Body of pancreas (tissue), 4 donors: ENCODE data around the gene MIA. TPM values are rescaled to one million over a fixed set of nuclear protein-coding genes. Genes with fewer than 3 reads are reported as not detected.
"Not testable (repeated sequence)": the region's sequence is repeated elsewhere in the genome, so short reads cannot be mapped to it uniquely, and the experiment has no call there.

Source experiments
- ATAC-seq: fragments of 150-250 bp; one replicate; pipeline ENCODE4 v1.9.1; 2016
- DNase-seq, 4 donors: peaks; one replicate each; pipeline ENCODE4 v3.0.0-alpha.2; 2019
- H3K27ac ChIP-seq, 4 donors: fragments of 200-600 bp; sonication (generic); 1 replicate in 3 of 4; 2 replicates in 1 of 4; pipeline versions ENCODE4 v1.5.1 to v1.6.1; 2016 to 2019; ENCODE audit warnings: mild to moderate bottlenecking in 1 of 4, mixed read lengths in 1 of 4, moderate library complexity in 1 of 4
- H3K27me3 ChIP-seq, 2 donors: fragments of 200-600 bp; sonication (generic); one replicate each; pipeline ENCODE4 v1.6.0; 2016; ENCODE audit warnings: mild to moderate bottlenecking in 1 of 2
- H3K36me3 ChIP-seq, 2 donors: fragments of 200-600 bp; sonication (generic); replicated peaks in 1 of 2; 2 replicates each; pipeline ENCODE4 v1.5.1; 2016; ENCODE audit warnings: low read depth in 2 of 2; ENCODE audit not compliant: insufficient read depth in 1 of 2
- H3K4me1 ChIP-seq: fragments of 200-600 bp; sonication (generic); one replicate; pipeline ENCODE4 v1.6.0; 2016
- H3K4me3 ChIP-seq, 2 donors: fragments of 200-600 bp; sonication (generic); 1 replicate in 1 of 2; 2 replicates in 1 of 2; pipeline ENCODE4 v1.5.1; 2016 to 2019
- H3K9me3 ChIP-seq, 3 donors: fragments of 200-600 bp; sonication (generic); 1 replicate in 2 of 3; 2 replicates in 1 of 3; pipeline ENCODE4 v1.5.1; 2016
- POLR2A ChIP-seq, 3 donors: fragments of 450-650 bp; IDR thresholded peaks; one replicate each; pipeline ENCODE4 v1.6.1; 2016; ENCODE audit warnings: antibody characterized with exemption in 3 of 3, mild to moderate bottlenecking in 2 of 3
- WGBS, 2 donors: methylation state at CpG; one replicate each; pipeline ENCODE4 v1.1.5; 2017; 5-methylcytosine and 5-hydroxymethylcytosine counted together
- intact Hi-C: fragments of 100-400 bp; cut with DNase I; formaldehyde crosslinking; loops from one replicate; pipeline ENCODE4 v1.15.1; 2023
- total RNA-seq, 2 donors: library from RNA; depleted of rRNA; stranded (reverse); fragments of >200 nt; gene quantifications; one replicate each; pipeline ENCODE4 v1.1.0, GENCODE V29; 2016
- TF ChIP-seq, protein P1 (sequence below), 7 experiments: fragments of 450-650 bp in 4 of 7; fragments of 200-600 bp in 3 of 7; sonication (generic) in 3 of 7; IDR thresholded peaks; one replicate each; pipeline ENCODE4 v1.5.1; 2016 to 2019; ENCODE audit warnings: antibody characterized with exemption in 7 of 7

Gene MIA
- total RNA-seq, 2 donors from 2014 or later, result 5.9 TPM; not detected in 1

DNA sequence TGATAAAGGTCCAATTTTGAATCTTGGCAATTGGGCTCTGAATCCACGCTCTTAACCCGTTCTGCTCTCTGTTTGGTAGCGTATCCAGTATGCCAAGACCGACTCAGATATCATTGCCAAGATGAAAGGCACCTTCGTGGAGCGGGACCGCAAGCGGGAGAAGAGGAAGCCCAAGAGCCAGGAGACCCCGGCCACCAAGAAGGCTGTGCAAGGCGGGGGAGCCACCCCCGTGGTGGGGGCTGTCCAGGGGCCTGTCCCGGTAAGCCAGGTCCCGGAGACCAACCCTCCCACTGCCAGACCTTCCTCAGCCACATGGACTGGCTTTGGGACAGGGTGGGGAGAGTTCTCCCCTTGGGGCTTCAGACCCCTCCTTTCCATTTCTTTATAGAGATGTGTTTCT lies 16.0 kb upstream of the MIA start:
- no peaks in the 10 kb centered on the region for H3K27me3 ChIP-seq
- intact Hi-C loops, result no loop called here
- TF ChIP-seq POLR2A (IDR thresholded peaks at IDR 0.05), result no peak
- TF ChIP-seq, protein P1, sequence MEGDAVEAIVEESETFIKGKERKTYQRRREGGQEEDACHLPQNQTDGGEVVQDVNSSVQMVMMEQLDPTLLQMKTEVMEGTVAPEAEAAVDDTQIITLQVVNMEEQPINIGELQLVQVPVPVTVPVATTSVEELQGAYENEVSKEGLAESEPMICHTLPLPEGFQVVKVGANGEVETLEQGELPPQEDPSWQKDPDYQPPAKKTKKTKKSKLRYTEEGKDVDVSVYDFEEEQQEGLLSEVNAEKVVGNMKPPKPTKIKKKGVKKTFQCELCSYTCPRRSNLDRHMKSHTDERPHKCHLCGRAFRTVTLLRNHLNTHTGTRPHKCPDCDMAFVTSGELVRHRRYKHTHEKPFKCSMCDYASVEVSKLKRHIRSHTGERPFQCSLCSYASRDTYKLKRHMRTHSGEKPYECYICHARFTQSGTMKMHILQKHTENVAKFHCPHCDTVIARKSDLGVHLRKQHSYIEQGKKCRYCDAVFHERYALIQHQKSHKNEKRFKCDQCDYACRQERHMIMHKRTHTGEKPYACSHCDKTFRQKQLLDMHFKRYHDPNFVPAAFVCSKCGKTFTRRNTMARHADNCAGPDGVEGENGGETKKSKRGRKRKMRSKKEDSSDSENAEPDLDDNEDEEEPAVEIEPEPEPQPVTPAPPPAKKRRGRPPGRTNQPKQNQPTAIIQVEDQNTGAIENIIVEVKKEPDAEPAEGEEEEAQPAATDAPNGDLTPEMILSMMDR (IDR thresholded peaks at IDR 0.05), result no peak
- no peaks in the 10 kb centered on the region for H3K9me3 ChIP-seq
- no peak overlapping the region for H3K4me3 ChIP-seq
- no peak overlapping the region for H3K27ac ChIP-seq
- ATAC-seq, result no peak
- DNase-seq, result no peak
- 94% methylated on average over 9 to 12 of the region's 13 CpGs for WGBS, 2 donors
- peaks cover 20% of the 10 kb centered on the region for H3K4me1 ChIP-seq
- H3K36me3 ChIP-seq, result peaks cover 18 to 59% of the 10 kb centered on the region in 2 donors

DNA sequence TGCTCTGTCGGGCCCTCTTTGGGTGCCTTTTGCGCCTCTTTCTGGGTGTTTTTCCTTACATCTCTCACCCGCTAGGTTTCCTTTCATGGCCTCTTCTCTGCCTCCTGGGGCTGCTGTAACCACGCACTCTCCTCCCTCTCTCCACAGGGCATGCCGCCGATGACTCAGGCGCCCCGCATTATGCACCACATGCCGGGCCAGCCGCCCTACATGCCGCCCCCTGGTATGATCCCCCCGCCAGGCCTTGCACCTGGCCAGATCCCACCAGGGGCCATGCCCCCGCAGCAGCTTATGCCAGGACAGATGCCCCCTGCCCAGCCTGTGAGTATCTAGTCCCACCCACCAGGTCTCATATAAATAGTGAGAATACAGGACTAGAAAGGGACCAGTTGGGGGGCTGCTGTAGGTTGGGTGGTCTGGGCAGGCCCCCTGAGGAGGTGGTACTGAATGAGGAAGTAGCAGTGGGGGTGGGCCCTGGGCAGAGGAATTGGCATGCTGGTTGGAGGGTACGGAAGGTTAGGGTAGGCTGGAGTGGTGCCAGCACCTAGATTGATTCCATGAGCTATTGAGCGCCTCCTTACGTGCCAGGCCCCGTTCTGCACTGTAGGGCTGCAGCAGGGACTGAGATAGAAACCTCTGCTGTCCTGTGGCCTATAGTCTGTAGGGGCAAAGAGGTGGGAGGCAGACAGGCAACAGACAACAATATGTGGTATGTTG lies 12.4 kb upstream of the MIA start:
- Histone ChIP-seq H3K4me3 (no peak overlapping the region), H3K4me1 (no peaks in the 10 kb centered on the region), H3K27me3 (no peaks in the 10 kb centered on the region), H3K36me3 (peaks cover 32 to 70% of the 10 kb centered on the region in 2 donors), H3K9me3 (no peaks in the 10 kb centered on the region), H3K27ac (peak overlapping the region in 1 of 4 donors; percentile 15)
- ATAC-seq (no peak), DNase-seq (no peak)
- intact Hi-C loops, result no loop called here
- no peak for TF ChIP-seq POLR2A (IDR thresholded peaks at IDR 0.05)
- TF ChIP-seq, protein P1 (IDR thresholded peaks at IDR 0.05), result no peak
- WGBS, 2 donors, result 93 to 94% methylated on average over 16 to 17 of the region's 17 CpGs

DNA sequence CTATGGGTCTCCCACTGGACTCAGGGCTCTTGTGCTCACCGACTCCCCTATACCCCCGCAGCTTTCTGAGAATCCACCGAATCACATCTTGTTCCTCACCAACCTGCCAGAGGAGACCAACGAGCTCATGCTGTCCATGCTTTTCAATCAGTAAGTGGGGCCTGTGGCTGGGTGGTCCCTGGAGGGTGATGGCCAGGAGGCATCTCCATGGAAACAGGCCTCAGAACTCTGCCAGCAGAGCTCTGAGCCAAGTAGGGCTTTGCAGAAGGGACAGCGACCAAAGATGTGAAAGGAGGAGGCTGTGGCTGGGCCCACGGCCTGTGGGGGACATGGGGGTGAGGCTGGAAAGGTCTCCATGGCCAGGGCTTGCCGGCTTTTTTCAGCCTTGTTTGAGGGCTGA lies 11.8 kb upstream of the MIA start:
- Histone ChIP-seq H3K4me3 (no peak overlapping the region), H3K9me3 (no peaks in the 10 kb centered on the region), H3K27ac (no peak overlapping the region), H3K27me3 (no peaks in the 10 kb centered on the region), H3K36me3 (peaks cover 32 to 65% of the 10 kb centered on the region in 2 donors), H3K4me1 (no peaks in the 10 kb centered on the region)
- ATAC-seq (no peak), DNase-seq (no peak)
- intact Hi-C loops, result no loop called here
- TF ChIP-seq, protein P1 (IDR thresholded peaks at IDR 0.05), result no peak
- no peak for TF ChIP-seq POLR2A (IDR thresholded peaks at IDR 0.05)
- WGBS, 2 donors, result 85 to 89% methylated on average over 6 to 7 of the region's 7 CpGs

DNA sequence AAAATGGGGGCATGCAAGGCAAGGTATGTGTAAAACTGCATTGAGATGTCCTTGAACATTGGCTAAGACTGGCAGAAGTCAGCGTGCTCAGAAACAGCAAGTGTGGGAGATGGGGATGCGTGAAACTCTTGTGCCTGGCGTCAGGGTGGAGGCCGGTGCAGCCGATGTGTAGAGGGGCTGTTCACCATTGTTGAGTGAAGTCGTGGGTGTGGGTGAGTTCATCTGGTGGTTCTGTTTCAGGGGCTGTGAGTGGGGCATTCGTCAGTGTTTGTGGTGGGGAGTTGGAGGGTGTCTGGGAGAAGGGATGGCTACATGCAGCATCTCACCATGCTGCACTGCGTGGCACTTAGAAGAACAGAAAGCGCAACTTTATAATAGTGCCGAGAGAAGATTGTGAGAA lies 11.4 kb upstream of the MIA start:
- no peak for ATAC-seq
- H3K4me1 ChIP-seq, result no peaks in the 10 kb centered on the region
- H3K36me3 ChIP-seq, result peaks cover 32 to 61% of the 10 kb centered on the region in 2 donors
- H3K27ac ChIP-seq, result no peak overlapping the region
- H3K9me3 ChIP-seq, result no peaks in the 10 kb centered on the region
- no peak for DNase-seq
- WGBS, 2 donors, result 87 to 91% methylated on average over 10 of the region's 10 CpGs
- TF ChIP-seq, protein P1 (IDR thresholded peaks at IDR 0.05), result no peak
- TF ChIP-seq POLR2A (IDR thresholded peaks at IDR 0.05), result no peak
- no peaks in the 10 kb centered on the region for H3K27me3 ChIP-seq
- intact Hi-C loops, result no loop called here
- no peak overlapping the region for H3K4me3 ChIP-seq

DNA sequence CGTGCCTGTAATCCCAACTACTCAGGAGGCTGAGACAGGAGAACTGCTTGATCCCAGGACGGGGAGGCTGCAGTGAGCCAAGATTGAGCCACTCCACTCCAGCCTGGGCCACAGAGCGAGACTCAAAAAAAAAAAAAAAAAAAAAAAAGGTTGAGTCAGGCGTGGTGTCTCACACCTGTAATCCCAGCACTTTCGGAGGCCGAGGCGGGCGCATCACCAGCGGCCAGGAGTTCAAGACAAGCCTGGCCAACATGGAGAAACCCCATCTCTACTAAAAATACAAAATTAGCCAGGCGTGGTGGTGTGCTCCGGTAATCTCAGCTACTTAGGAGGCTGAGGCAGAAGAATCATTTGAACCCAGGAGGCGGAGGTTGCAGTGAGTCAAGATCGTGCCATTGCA lies 8.9 kb upstream of the MIA start:
- intact Hi-C loops, H3K9me3 ChIP-seq, ATAC-seq, DNase-seq, H3K27ac ChIP-seq, H3K27me3 ChIP-seq, H3K4me3 ChIP-seq, H3K4me1 ChIP-seq: not testable (repeated sequence)
- H3K36me3 ChIP-seq, result peaks cover 32 to 40% of the 10 kb centered on the region in 2 donors
- 94 to 96% methylated on average over 12 to 13 of the region's 13 CpGs for WGBS, 2 donors
